Astrocyte (in vitro differentiated cells and primary cell): ENCODE data around the gene EAF2. TPM values are rescaled to one million over a fixed set of nuclear protein-coding genes. Genes with fewer than 3 reads are reported as not detected.

Source experiments
- DNase-seq: peaks from one replicate; pipeline ENCODE4 v3.0.0-alpha.2; 2010; ENCODE audit warnings: low read depth
- FAIRE-seq: peaks from 2 replicates; lab custom pipeline; 2011; peaks lifted over from hg19 to GRCh38; lab: Jason Lieb, UNC
- H2AFZ ChIP-seq: 2 replicates; pipeline ENCODE4 v1.6.0; 2012; ENCODE audit warnings: low read depth, low read length, inconsistent platforms
- H3K27ac ChIP-seq: 2 replicates; pipeline ENCODE4 v1.5.1; 2011; ENCODE audit warnings: low read depth, low read length, inconsistent platforms
- H3K27me3 ChIP-seq: 2 replicates; pipeline ENCODE4 v1.6.0; 2011; ENCODE audit warnings: low read length, inconsistent platforms; ENCODE audit not compliant: insufficient read depth
- H3K36me3 ChIP-seq: 2 replicates; pipeline ENCODE4 v1.5.1; 2011; ENCODE audit warnings: low read length, inconsistent platforms; ENCODE audit not compliant: insufficient read depth
- H3K4me1 ChIP-seq: 2 replicates; pipeline ENCODE4 v1.5.1; 2011; ENCODE audit warnings: low read length, inconsistent platforms; ENCODE audit not compliant: insufficient read depth
- H3K4me2 ChIP-seq: 2 replicates; pipeline ENCODE4 v1.6.0; 2012; ENCODE audit warnings: low read length, inconsistent platforms
- H3K4me3 ChIP-seq: 2 replicates; pipeline ENCODE4 v1.5.1; 2011; ENCODE audit warnings: low read depth, mild to moderate bottlenecking, low read length, inconsistent platforms; ENCODE audit not compliant: insufficient read depth
- H3K79me2 ChIP-seq: 2 replicates; pipeline ENCODE4 v1.6.0; 2012; ENCODE audit warnings: mild to moderate bottlenecking, low read length, inconsistent platforms; ENCODE audit not compliant: insufficient read depth
- H3K9ac ChIP-seq: 2 replicates; pipeline ENCODE4 v1.6.0; 2012; ENCODE audit warnings: mild to moderate bottlenecking, low read length, inconsistent platforms
- H3K9me3 ChIP-seq: 2 replicates; pipeline ENCODE4 v1.5.1; 2012; ENCODE audit warnings: low read depth, mild to moderate bottlenecking, low read length, inconsistent platforms; ENCODE audit not compliant: insufficient read depth
- H4K20me1 ChIP-seq: 2 replicates; pipeline ENCODE4 v1.6.0; 2012; ENCODE audit warnings: low read length, inconsistent platforms; ENCODE audit not compliant: insufficient read depth
- H3K27ac Mint-ChIP-seq: one replicate; pipeline ENCODE4 v1.8.0; 2021; ENCODE audit warnings: mild to moderate bottlenecking, mixed read lengths; ENCODE audit not compliant: unreplicated experiment
- H3K27me3 Mint-ChIP-seq: one replicate; pipeline ENCODE4 v1.8.0; 2021; ENCODE audit warnings: low read depth, mixed read lengths; ENCODE audit not compliant: unreplicated experiment
- H3K36me3 Mint-ChIP-seq: one replicate; pipeline ENCODE4 v1.8.0; 2021; ENCODE audit warnings: low read depth, mixed read lengths; ENCODE audit not compliant: unreplicated experiment
- H3K4me1 Mint-ChIP-seq: one replicate; pipeline ENCODE4 v1.8.0; 2021; ENCODE audit warnings: low read depth, mixed read lengths; ENCODE audit not compliant: unreplicated experiment
- H3K4me3 Mint-ChIP-seq: one replicate; pipeline ENCODE4 v1.8.0; 2021; ENCODE audit warnings: mild to moderate bottlenecking, moderate library complexity, mixed read lengths; ENCODE audit not compliant: unreplicated experiment
- H3K9me3 Mint-ChIP-seq: one replicate; pipeline ENCODE4 v1.8.0; 2021; ENCODE audit warnings: mild to moderate bottlenecking, mixed read lengths; ENCODE audit not compliant: unreplicated experiment
- EZH2 ChIP-seq: IDR thresholded peaks from 2 replicates; pipeline ENCODE4 v1.6.1; 2012; ENCODE audit warnings: mild to moderate bottlenecking, low read length, inconsistent platforms; ENCODE audit not compliant: insufficient read depth
- total RNA-seq: library from RNA; stranded (reverse); gene quantifications from 2 replicates; pipeline ENCODE4 v1.2.1, GENCODE V29; 2021
- TF ChIP-seq, protein P1 (sequence below): IDR thresholded peaks from 2 replicates; pipeline ENCODE4 v1.5.1; 2011; ENCODE audit warnings: low read depth, mild to moderate bottlenecking, inconsistent platforms, low read length, moderate library complexity; ENCODE audit not compliant: insufficient read depth

The EAF2 gene
- total RNA-seq, 1 donor from 2014 or later = 1.8 TPM

- Histone ChIP-seq H3K79me2 (no peaks in the 10 kb centered on the region), H3K9me3 (no peaks in the 10 kb centered on the region), H3K27ac (no peak overlapping the region), H3K36me3 (no peaks in the 10 kb centered on the region), H2AFZ (no peak overlapping the region), H4K20me1 (no peaks in the 10 kb centered on the region), H3K4me3 (no peak overlapping the region), H3K27me3 (no peaks in the 10 kb centered on the region), H3K4me1 (no peaks in the 10 kb centered on the region), H3K9ac (no peak overlapping the region), H3K4me2 (no peak overlapping the region)
- no peak for TF ChIP-seq EZH2
- TF ChIP-seq, protein P1, sequence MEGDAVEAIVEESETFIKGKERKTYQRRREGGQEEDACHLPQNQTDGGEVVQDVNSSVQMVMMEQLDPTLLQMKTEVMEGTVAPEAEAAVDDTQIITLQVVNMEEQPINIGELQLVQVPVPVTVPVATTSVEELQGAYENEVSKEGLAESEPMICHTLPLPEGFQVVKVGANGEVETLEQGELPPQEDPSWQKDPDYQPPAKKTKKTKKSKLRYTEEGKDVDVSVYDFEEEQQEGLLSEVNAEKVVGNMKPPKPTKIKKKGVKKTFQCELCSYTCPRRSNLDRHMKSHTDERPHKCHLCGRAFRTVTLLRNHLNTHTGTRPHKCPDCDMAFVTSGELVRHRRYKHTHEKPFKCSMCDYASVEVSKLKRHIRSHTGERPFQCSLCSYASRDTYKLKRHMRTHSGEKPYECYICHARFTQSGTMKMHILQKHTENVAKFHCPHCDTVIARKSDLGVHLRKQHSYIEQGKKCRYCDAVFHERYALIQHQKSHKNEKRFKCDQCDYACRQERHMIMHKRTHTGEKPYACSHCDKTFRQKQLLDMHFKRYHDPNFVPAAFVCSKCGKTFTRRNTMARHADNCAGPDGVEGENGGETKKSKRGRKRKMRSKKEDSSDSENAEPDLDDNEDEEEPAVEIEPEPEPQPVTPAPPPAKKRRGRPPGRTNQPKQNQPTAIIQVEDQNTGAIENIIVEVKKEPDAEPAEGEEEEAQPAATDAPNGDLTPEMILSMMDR = no peak
- no peak overlapping the region for H3K27ac Mint-ChIP-seq
- H3K4me1 Mint-ChIP-seq = peaks cover 2% of the 10 kb centered on the region
- no peak for FAIRE-seq
- no peaks in the 10 kb centered on the region for H3K36me3 Mint-ChIP-seq
- no peak for DNase-seq
- H3K27me3 Mint-ChIP-seq = no peaks in the 10 kb centered on the region
- H3K9me3 Mint-ChIP-seq = no peaks in the 10 kb centered on the region
- H3K4me3 Mint-ChIP-seq = no peak overlapping the region
Measured at GRCh38 chr3:121895121-121895520, 60.1 kb downstream of the EAF2 start.

DNA sequence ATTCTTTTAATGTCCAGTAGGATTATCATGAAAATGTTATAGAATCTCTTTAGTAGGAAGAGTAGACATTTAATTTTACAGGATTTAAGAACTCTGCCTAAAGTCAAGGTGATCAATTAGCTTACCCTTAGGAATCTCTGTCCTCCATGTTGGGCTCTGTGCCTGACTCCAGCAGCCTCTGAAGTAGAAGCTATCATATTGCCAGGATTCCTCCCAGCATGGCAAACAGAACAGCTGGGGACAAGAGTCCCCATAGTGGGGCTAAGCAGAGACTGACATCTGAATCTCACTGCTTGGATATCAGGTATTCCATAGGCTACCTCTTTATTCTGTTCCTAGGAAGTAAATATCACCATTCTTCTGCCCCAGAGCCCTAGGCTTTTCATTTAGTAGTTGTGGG lies 60.7 kb downstream of the EAF2 start:
- Mint-ChIP-seq H3K36me3 (no peaks in the 10 kb centered on the region), H3K4me3 (no peak overlapping the region), H3K9me3 (no peaks in the 10 kb centered on the region), H3K27me3 (no peaks in the 10 kb centered on the region), H3K4me1 (peaks cover 2% of the 10 kb centered on the region), H3K27ac (no peak overlapping the region)
- Histone ChIP-seq H3K4me3 (no peak overlapping the region), H3K36me3 (no peaks in the 10 kb centered on the region), H3K9me3 (no peaks in the 10 kb centered on the region), H3K9ac (no peak overlapping the region), H3K4me1 (no peaks in the 10 kb centered on the region), H4K20me1 (no peaks in the 10 kb centered on the region), H3K79me2 (no peaks in the 10 kb centered on the region), H3K27me3 (no peaks in the 10 kb centered on the region), H2AFZ (no peak overlapping the region), H3K4me2 (no peak overlapping the region), H3K27ac (no peak overlapping the region)
- TF ChIP-seq, protein P1 = no peak
- TF ChIP-seq EZH2 = no peak
- no peak for DNase-seq
- FAIRE-seq = no peak

DNA sequence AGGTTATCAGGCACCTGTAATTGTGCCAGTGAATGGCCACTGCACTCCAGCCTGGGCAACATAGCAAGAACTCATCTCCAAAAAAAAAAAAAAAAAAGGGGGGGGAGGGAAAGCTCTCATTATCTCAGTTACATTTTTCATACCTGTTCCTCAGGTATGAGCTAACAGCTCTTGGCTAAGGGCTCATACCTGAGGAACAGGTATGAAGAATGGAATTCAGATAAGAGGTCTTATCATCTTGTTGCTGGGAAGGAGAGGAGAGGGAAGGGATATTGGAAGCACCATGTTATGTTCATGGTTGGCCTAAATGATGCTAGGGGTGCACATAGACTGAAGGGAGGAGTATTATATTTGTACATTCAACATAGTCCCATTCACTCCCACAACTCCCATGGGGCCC lies 61.8 kb downstream of the EAF2 start:
- TF ChIP-seq, protein P1 = no peak
- TF ChIP-seq EZH2 = no peak
- Histone ChIP-seq H3K4me2 (no peak overlapping the region), H3K27me3 (no peaks in the 10 kb centered on the region), H3K4me1 (no peaks in the 10 kb centered on the region), H3K4me3 (no peak overlapping the region), H4K20me1 (no peaks in the 10 kb centered on the region), H2AFZ (no peak overlapping the region), H3K9me3 (no peaks in the 10 kb centered on the region), H3K36me3 (no peaks in the 10 kb centered on the region), H3K27ac (no peak overlapping the region), H3K9ac (no peak overlapping the region), H3K79me2 (no peaks in the 10 kb centered on the region)
- Mint-ChIP-seq H3K4me1 (peaks cover 2% of the 10 kb centered on the region), H3K27ac (no peak overlapping the region), H3K36me3 (no peaks in the 10 kb centered on the region), H3K4me3 (no peak overlapping the region), H3K27me3 (no peaks in the 10 kb centered on the region), H3K9me3 (no peaks in the 10 kb centered on the region)
- FAIRE-seq (no peak), DNase-seq (no peak)
